ENCODE data around the gene SCARF1.

Gene SCARF1

GRCh38 chr17:1592751-1593629, 52.5 kb downstream of the SCARF1 start:
- peak in 1 of 2 experiments; percentile 26 for DNase-seq

GRCh38 chr17:1591474-1592090, 54.0 kb downstream of the SCARF1 start:
- no peak for DNase-seq

- no peak for DNase-seq
Observed at GRCh38 chr17:1590747-1591473, 54.6 kb downstream of the SCARF1 start.

- DNase-seq = peak in 1 of 2 experiments; percentile 43
Observed at GRCh38 chr17:1590029-1590746, 55.3 kb downstream of the SCARF1 start.

- DNase-seq = no peak
Observed at GRCh38 chr17:1588821-1589585, 56.5 kb downstream of the SCARF1 start.

- no peak for DNase-seq
Observed at GRCh38 chr17:1584167-1584566, 61.4 kb downstream of the SCARF1 start.

All from activated T-cell treated with anti-CD3 and anti-CD28 coated beads, Interleukin-2, amount 50 U/mL, for 48 hours (primary cell).